ENCODE data around the gene MBD6.
"Not testable (repeated sequence)": the region's sequence is repeated elsewhere in the genome, so short reads cannot be mapped to it uniquely, and the experiment has no call there.

Gene MBD6

DNA sequence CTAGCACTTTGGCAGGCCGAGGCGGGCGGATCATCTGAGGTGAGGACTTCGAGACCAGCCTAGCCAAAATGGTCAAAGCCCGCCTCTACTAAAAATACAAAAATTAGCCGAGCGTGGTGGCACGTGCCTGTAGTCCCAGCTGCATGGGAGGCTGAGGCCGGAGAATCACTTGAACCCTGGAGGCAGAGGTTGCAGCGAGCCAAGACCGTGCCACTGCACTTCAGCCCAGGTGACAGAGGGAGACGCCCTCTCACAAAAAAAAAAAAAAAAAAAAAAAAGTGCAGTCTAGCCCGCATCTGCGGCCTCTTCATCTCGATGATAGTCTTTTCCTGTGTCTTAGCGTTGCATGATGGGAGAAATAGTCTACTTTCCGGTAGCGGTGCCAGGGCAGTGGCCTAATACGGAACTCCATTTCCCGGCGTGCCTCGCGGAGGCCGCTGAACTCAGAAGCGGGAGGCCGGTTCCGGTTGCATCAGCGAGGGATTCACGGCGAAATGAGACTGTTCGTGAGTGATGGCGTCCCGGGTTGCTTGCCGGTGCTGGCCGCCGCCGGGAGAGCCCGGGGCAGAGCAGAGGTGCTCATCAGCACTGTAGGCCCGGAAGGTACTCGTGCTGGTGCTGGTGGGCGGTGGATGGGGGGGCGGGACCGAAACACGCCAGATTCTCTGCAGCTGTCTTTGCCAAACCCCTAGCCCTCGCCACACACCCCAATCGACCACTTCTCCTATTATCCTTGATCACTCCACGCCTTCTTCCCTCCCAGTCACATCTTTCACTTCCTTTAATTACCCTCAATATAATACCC, 34.8 kb upstream of the MBD6 start, which contains the start of gene MARS1:
Gene MARS1, plus strand, starts transcription at position 472 of the 805 bp plus-strand sequence. Its CDS starts 23 bp downstream, at position 495.
- Histone ChIP-seq H3K36me3 (peaks cover 45% of the 10 kb centered on the region), H3K27me3 (ENCODE audit: insufficient read depth, low read depth, severe bottlenecking) (no peaks in the 10 kb centered on the region), H3K4me3 (ENCODE audit: low read depth, low read length) (peak within 1 kb of the TSS; percentile 99), H3K9me3 (ENCODE audit: severe bottlenecking) (no peaks in the 10 kb centered on the region), H3K27ac (peak within 1 kb of the TSS; percentile 99)
- 0 out of 2 replicates have a peak, but pooled peaks have one; percentile 6 for TF ChIP-seq CTCF (IDR thresholded peaks at IDR 0.05; ENCODE audit: low read depth, low read length)
- peak; percentile 93 for DNase-seq

DNA sequence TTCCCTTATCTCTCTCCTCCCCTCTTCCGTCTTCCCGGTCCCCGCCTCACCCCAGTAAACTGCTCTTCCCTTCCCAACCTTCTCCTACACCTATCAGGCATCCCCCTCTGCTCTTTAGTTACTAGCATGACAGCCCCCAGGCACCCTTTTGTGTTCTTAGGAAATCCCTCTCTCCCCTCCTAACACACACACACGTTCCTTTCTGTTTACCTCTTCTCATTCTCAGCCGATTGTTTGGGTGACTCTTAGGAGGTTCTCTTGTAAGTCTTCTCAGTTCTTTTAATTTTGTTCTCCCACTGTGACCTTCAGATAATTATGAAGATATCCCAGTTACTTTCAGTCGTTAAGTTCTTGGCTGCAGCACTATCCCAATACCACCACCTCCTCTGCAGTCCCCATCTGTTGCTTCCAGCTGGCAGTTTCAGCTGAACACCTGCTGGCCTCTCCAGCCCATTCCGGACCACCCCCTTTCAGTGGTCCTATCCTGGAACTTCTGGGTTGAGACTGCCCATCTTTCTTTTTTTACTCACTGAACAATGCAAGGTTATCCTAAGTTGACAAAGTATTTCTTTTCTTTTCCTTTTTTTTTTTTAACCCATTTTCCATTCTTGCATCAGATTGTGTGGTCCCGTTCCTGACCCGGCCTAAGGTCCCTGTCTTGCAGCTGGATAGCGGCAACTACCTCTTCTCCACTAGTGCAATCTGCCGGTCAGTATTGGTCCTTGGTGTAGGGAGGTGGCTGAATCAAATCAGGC, 34.0 kb upstream of the MBD6 start:
- Histone ChIP-seq H3K27me3 (ENCODE audit: insufficient read depth, low read depth, severe bottlenecking) (no peaks in the 10 kb centered on the region), H3K36me3 (peaks cover 48% of the 10 kb centered on the region), H3K9me3 (ENCODE audit: severe bottlenecking) (no peaks in the 10 kb centered on the region), H3K4me3 (ENCODE audit: low read depth, low read length) (peak overlapping the region; percentile 99), H3K27ac (peak overlapping the region; percentile 99)
- DNase-seq, result peak; percentile 58
- no peak for TF ChIP-seq CTCF (IDR thresholded peaks at IDR 0.05; ENCODE audit: low read depth, low read length)

DNA sequence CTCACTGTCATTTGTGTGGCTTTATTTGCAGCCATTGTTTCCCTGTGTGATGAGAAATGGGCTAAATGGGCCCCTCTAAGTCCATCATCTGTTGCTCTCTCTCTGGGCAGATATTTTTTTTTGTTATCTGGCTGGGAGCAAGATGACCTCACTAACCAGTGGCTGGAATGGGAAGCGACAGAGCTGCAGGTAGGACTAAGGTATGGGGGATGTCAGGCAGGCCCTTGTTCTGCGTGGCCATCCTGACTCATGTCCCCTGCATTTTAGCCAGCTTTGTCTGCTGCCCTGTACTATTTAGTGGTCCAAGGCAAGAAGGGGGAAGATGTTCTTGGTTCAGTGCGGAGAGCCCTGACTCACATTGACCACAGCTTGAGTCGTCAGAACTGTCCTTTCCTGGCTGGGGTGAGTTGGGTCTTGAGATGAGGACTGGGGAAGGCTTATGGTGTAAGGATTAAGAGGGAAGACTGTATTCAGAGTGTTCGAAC, 33.4 kb upstream of the MBD6 start:
- Histone ChIP-seq H3K9me3 (ENCODE audit: severe bottlenecking) (no peaks in the 10 kb centered on the region), H3K36me3 (peaks cover 52% of the 10 kb centered on the region), H3K27ac (peak overlapping the region; percentile 99), H3K4me3 (ENCODE audit: low read depth, low read length) (peak overlapping the region; percentile 99), H3K27me3 (ENCODE audit: insufficient read depth, low read depth, severe bottlenecking) (no peaks in the 10 kb centered on the region)
- DNase-seq, result peak; percentile 23
- no peak for TF ChIP-seq CTCF (IDR thresholded peaks at IDR 0.05; ENCODE audit: low read depth, low read length)

DNA sequence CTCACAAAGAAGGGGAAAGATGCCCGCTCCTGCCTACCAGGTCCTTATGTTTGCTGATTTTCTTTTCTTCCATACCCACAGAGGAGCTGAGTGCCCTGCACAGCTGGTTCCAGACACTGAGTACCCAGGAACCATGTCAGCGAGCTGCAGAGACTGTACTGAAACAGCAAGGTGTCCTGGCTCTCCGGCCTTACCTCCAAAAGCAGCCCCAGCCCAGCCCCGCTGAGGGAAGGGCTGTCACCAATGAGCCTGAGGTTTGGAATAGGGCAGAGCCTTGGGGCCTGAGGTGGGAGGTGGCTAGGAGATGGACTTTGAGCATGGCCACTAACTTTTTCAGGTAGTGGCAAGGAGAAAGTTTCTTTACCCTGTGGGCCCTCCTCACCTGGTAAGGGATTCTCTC, 32.5 kb upstream of the MBD6 start:
- H3K27ac ChIP-seq, result peak overlapping the region; percentile 99
- TF ChIP-seq CTCF (IDR thresholded peaks at IDR 0.05; ENCODE audit: low read depth, low read length), result no peak
- H3K4me3 ChIP-seq (ENCODE audit: low read depth, low read length), result no peak overlapping the region
- no peaks in the 10 kb centered on the region for H3K9me3 ChIP-seq (ENCODE audit: severe bottlenecking)
- H3K27me3 ChIP-seq (ENCODE audit: insufficient read depth, low read depth, severe bottlenecking), result no peaks in the 10 kb centered on the region
- peaks cover 57% of the 10 kb centered on the region for H3K36me3 ChIP-seq
- DNase-seq, result no peak

DNA sequence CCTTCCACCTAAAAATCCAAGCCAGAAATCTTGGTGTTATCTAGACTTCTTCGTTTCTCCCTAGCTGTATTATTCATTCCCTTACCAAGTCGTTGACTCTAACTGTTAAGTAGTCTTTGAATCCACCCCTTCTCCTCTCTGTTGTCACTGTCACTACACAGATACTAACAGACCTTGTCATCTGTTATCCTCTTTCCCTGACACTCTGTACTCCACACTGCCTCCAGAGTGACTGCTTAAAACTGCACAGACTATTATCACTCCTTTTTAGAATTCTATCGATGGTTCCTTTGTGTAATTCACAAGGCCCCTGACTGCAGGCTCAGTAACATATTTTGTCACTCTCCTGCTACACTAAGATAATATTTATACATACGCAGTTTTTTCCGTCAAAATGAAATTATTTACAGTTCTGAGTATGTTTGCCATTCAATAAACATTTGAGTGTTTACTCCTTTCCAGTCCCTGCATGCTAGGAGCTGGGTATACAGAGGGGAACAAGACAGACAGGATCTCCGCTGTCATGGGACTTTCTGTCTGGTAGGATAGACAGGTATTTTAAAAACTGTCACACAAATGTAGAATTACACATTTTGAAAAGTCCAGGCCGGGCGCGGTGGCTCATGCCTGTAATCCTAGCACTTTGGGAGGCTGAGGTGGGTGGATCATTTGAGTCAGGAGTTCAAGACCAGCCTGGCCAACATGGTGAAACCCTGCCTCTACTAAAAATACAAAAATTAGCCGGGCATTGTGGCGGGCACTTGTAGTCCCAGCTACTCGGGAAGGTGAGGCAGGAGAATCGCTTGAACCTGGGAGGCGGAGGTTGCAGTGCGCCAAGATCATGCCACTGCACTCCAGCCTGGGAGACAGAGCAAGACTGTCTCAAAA, 31.0 kb upstream of the MBD6 start:
- peak overlapping the region; percentile 30 for H3K27ac ChIP-seq
- H3K36me3 ChIP-seq, result peaks cover 68% of the 10 kb centered on the region
- no peaks in the 10 kb centered on the region for H3K27me3 ChIP-seq (ENCODE audit: insufficient read depth, low read depth, severe bottlenecking)
- TF ChIP-seq CTCF (IDR thresholded peaks at IDR 0.05; ENCODE audit: low read depth, low read length), result peak; percentile 52
- H3K4me3 ChIP-seq (ENCODE audit: low read depth, low read length), result no peak overlapping the region
- no peak for DNase-seq
- no peaks in the 10 kb centered on the region for H3K9me3 ChIP-seq (ENCODE audit: severe bottlenecking)

GRCh38 chr12:57495051-57495701, 27.4 kb upstream of the MBD6 start:
- H3K27ac ChIP-seq; H3K27me3 ChIP-seq (ENCODE audit: insufficient read depth, low read depth, severe bottlenecking); DNase-seq; H3K9me3 ChIP-seq (ENCODE audit: severe bottlenecking); H3K4me3 ChIP-seq (ENCODE audit: low read depth, low read length): not testable (repeated sequence)
- peaks cover 80% of the 10 kb centered on the region for H3K36me3 ChIP-seq
